Neuron (in vitro differentiated cells): Measurements from ENCODE around the gene JAK1.

Experiments
- H2AFZ ChIP-seq: one replicate; pipeline ENCODE4 v1.6.1; 2013; ENCODE audit warnings: low read depth, mild to moderate bottlenecking, inconsistent platforms, low read length, moderate library complexity
- H3K27me3 ChIP-seq: one replicate; pipeline ENCODE4 v1.6.1; 2013; ENCODE audit warnings: low read length; ENCODE audit not compliant: insufficient read depth
- H3K36me3 ChIP-seq: one replicate; pipeline ENCODE4 v1.6.1; 2013; ENCODE audit warnings: low read length; ENCODE audit not compliant: insufficient read depth
- H3K4me1 ChIP-seq: one replicate; pipeline ENCODE4 v1.6.1; 2013; ENCODE audit warnings: low read length; ENCODE audit not compliant: insufficient read depth
- H3K4me3 ChIP-seq: 2 replicates; pipeline ENCODE4 v1.5.1; 2013; ENCODE audit warnings: mild to moderate bottlenecking, low read length, moderate library complexity
- H3K9me3 ChIP-seq: one replicate; pipeline ENCODE4 v1.6.1; 2013; ENCODE audit warnings: low read length

JAK1 gene

DNA sequence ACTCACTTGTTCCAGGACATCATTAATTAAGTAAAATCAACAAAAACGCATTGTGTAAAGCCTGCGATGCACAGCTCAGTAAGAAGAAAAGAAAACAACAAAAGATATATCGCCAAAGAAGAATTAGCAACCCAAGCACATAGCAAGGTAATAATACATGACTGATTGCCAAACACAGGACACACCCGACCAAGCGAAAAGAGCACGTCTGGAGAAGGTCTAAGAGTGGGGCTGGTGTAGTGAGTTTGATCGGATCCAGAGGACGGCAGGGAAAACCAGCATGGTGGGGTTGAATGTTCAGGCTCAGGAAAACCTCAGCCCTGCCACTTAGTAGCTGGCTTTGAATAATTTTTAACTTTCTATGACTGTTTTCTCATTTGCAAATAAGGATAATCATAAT, 69.8 kb downstream of the JAK1 start:
- Histone ChIP-seq H3K4me1 (peaks cover 15% of the 10 kb centered on the region), H2AFZ (no peak overlapping the region), H3K9me3 (no peaks in the 10 kb centered on the region), H3K36me3 (no peaks in the 10 kb centered on the region), H3K4me3 (no peak overlapping the region), H3K27me3 (no peaks in the 10 kb centered on the region)

DNA sequence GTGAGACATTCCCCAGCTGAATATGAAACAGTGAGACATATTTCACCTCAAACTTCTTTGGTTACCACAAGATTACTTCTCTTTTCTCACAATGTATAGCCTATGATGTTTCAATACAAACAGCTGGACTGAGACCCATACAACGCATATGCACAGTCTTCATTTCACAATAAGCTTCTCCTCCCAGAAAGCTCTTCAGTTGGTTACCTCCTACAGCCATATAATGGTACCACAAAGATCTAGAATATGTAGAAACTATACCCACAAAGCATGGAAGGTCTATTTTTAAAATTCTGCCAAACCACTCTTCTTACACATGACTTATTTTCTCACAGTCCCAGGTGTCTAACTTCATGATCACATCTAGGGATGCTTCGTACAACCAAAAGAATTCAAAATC, 70.8 kb downstream of the JAK1 start:
- Histone ChIP-seq H3K27me3 (no peaks in the 10 kb centered on the region), H3K36me3 (no peaks in the 10 kb centered on the region), H3K4me3 (no peak overlapping the region), H3K4me1 (peaks cover 11% of the 10 kb centered on the region), H2AFZ (no peak overlapping the region), H3K9me3 (no peaks in the 10 kb centered on the region)

DNA sequence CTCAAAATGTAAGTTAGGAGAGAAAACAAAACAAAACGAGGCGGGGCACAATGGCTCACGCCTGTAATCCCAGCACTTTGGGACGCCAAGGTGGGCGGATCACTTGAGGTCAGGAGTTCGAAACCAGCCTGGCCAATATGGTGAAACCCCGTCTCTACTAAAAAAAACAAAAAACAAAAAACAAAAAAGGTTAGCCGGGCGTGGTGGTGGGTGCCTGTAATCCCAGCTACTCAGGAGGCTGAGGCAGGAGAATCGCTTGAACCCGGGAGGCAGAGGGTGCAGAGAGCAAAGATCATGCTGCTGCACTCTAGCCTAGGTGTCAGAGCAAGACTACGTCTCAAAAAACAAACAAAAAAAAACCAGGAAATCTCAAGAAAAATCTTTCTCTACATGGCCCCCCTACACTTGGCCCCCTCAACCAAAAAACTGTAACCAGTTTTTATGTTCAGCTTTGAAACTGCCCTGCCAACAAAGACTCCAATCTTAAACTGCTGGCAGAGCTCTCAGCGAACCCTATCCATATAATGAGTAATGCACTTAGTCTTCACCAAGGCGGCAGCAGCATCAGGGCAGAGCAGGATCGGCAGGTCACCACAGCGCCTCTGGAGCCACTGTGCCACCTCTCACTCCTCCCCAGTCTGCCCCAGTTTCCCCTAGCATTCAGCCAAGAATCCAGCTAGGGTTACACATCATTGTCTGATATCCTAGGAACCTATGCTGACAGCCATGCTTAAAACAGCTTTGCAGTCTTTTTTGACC, 71.7 kb downstream of the JAK1 start:
- Histone ChIP-seq H3K9me3 (no peaks in the 10 kb centered on the region), H3K27me3 (no peaks in the 10 kb centered on the region), H3K4me1 (peaks cover 11% of the 10 kb centered on the region), H2AFZ (no peak overlapping the region), H3K4me3 (no peak overlapping the region), H3K36me3 (no peaks in the 10 kb centered on the region)

DNA sequence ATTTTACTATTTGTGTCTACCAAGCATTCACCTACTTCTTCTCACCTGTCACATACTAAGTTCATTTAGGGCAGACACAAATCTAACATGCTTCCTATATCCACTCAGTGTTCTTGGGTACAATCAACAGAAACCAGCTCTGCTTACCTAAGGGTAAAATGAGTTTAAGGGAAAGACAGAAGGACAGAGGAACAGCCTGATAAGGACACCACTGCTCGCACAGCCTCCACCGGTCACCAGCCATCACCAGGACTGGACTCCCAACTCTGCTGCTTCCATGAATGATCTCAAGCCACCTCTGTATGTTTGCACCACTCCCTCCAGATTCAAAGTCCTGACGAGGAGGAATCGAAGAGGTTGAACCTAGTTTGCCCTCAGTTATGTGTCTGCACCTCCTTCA, 72.4 kb downstream of the JAK1 start:
- Histone ChIP-seq H3K4me3 (no peak overlapping the region), H2AFZ (no peak overlapping the region), H3K9me3 (no peaks in the 10 kb centered on the region), H3K36me3 (no peaks in the 10 kb centered on the region), H3K27me3 (no peaks in the 10 kb centered on the region), H3K4me1 (peaks cover 11% of the 10 kb centered on the region)

DNA sequence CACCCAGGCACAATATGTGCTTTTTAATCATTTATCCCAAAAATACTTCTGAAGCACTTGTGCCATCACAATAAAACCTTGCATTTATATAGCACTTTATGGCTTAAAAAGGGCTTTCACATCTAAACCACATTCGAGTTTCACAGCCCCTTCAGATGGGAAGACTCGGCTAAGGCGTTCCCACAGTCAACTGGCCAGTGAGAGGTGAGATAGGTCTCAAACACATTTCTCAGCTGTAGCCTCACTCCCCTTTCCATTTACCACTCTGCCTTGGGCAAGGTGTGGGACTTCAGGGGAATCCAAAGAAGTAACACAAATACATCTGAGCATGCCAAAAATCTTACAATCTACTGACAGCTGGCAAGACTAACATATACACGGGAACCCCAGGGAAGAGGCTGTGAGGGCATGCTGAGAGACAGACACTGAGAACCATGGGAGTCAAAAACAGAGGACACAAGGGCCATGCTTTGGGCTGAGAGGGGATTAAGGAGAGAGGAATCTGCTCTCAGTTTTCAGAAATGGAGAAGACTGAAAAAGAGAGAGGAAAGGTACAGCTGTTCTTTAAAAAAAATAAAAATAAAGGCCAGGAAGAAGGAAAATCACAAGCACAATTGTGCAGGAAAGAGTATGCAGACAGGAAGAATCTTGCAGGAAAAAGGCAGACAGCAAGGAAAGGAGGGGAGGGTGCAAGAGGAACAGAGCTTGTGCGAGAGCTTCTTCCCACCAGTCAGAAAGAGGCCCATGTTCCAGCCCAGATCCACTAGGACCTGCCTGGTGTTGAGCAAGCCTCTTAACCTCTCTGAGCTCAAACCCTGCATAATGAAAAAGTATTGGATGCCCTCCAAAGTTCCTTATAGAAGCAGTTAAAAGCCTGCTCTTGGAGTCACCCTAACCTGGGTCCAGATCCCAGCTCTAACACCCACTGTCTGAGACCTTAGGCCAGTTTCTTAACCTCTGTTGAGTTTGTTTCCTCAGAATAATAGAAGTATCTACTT, 73.5 kb downstream of the JAK1 start:
- no peaks in the 10 kb centered on the region for H3K36me3 ChIP-seq
- H2AFZ ChIP-seq, result no peak overlapping the region
- H3K27me3 ChIP-seq, result no peaks in the 10 kb centered on the region
- no peaks in the 10 kb centered on the region for H3K9me3 ChIP-seq
- H3K4me3 ChIP-seq, result no peak overlapping the region
- H3K4me1 ChIP-seq, result peaks cover 4% of the 10 kb centered on the region

DNA sequence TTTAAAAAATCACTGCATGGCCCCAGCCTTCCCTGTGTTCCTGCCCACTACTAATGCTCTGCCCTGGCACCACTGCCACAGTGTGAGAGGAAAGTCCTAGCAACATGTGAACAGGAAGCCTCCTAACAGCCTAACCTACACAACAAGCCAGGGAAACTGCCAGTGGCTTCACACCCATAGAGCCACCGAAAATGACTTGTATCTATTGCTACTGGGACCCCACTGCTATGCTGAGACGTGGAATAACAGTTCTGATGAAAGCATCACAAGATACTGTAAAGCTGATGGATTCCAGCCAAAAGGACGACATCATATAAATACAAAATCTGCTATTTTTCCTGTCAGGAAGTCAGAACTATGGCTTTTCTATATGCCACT, 74.9 kb downstream of the JAK1 start:
- no peaks in the 10 kb centered on the region for H3K36me3 ChIP-seq
- no peak overlapping the region for H3K4me3 ChIP-seq
- no peaks in the 10 kb centered on the region for H3K9me3 ChIP-seq
- H3K27me3 ChIP-seq, result no peaks in the 10 kb centered on the region
- peaks cover 15% of the 10 kb centered on the region for H3K4me1 ChIP-seq
- no peak overlapping the region for H2AFZ ChIP-seq

DNA sequence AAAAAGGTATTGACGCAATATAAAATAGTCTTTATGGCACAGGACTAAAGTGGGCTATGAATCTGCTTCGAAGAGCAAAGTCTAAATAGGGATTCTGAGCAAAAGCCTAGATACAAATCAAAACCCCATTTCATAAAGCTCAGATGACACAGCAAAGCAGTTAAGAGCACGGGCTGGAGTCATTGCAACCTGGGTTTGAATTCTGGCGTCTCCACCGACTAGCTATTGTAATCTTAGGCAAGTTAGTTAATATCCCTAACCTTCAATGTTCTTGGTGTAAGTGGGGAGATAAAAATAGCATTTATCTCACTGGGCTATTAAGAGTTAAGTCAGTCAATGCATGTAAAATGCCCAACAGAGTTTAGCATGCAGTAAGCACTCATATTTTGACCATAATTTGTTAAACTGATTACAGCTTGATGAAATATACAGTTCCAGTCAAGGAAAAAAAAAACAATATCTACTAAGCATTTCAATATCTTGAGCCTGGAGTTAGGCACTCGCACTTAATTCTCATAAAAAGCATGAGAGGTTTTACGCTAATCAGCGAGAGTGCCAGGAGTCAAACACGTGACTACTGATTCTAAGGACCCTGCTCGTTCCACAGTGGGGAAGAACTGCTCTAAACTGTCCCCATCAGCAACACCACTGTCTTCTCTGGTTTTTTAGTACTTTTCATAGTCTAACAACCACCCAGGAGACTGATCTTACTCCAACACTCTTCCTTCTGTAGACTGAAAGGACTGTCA, 75.5 kb downstream of the JAK1 start:
- H3K27me3 ChIP-seq, result no peaks in the 10 kb centered on the region
- no peak overlapping the region for H3K4me3 ChIP-seq
- no peaks in the 10 kb centered on the region for H3K9me3 ChIP-seq
- H3K4me1 ChIP-seq, result peaks cover 17% of the 10 kb centered on the region
- H2AFZ ChIP-seq, result no peak overlapping the region
- no peaks in the 10 kb centered on the region for H3K36me3 ChIP-seq

DNA sequence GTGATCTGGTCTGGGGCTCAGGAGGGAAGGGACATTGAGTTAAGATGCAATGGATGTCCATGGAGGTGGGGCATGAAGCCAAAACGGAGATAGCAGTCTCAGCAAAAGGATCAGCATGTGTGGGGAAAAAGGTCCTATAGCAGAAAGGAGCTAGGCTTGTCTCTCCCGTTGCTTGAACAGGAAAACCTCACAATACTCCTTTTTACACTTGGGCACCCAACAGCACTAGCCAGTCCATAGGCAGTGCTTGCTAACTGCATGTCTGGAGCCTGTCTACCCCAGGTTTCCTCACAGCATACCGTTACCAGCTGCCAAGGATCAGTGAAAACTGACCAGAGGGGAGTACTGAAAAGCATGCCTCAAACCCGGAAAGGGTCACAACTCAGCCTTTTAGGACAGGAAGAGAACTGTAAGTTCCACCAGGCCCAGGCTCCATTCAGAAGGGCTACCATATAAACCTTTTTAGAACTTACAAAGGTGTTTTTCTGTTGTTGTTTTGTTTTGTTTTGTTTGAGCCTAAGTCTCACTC, 78.6 kb downstream of the JAK1 start:
- no peak overlapping the region for H3K4me3 ChIP-seq
- H3K4me1 ChIP-seq, result peaks cover 17% of the 10 kb centered on the region
- H3K36me3 ChIP-seq, result no peaks in the 10 kb centered on the region
- H2AFZ ChIP-seq, result no peak overlapping the region
- H3K9me3 ChIP-seq, result no peaks in the 10 kb centered on the region
- no peaks in the 10 kb centered on the region for H3K27me3 ChIP-seq

DNA sequence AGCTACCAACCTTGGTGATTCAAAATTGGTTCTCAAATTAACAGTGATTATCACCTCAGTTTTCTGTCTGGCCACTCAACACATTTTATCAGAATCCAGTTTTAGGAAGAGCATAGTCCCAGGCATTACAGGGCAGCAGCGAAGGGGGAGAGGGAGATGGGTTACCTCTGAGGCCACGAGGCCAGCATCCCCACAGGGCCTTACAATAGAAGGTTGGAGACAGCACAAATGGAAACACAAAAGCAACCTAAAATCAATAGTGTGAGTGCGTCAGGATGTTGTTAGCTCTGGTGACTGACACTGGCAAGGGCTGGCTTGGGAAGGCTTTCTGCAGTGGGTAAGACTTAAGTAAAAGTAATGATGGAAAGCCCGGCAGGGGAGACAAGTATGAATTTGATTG, 79.5 kb downstream of the JAK1 start:
- H3K9me3 ChIP-seq, result no peaks in the 10 kb centered on the region
- H3K36me3 ChIP-seq, result no peaks in the 10 kb centered on the region
- H3K4me3 ChIP-seq, result no peak overlapping the region
- no peak overlapping the region for H2AFZ ChIP-seq
- H3K4me1 ChIP-seq, result peaks cover 17% of the 10 kb centered on the region
- H3K27me3 ChIP-seq, result no peaks in the 10 kb centered on the region

DNA sequence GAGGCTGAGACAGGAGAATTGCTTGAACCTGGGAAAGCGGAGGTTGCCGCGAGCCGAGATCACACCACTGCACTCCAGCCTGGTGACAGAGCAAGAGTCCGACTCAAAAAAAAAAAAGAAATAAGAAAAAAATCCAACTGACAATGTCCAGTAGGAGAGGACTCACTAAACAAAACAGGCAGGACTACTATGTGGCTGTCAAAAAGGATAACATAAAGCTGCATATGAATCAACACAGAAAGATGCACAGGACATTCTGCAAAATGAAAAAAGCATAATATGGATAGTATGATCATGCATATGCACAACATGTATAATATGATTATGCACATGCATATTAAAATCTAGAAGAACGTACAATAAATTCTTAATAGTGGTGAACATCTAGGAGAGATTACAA, 80.7 kb downstream of the JAK1 start:
- Histone ChIP-seq H3K4me1 (peaks cover 17% of the 10 kb centered on the region), H3K27me3 (no peaks in the 10 kb centered on the region), H3K4me3 (no peak overlapping the region), H3K9me3 (no peaks in the 10 kb centered on the region), H3K36me3 (no peaks in the 10 kb centered on the region), H2AFZ (no peak overlapping the region)

DNA sequence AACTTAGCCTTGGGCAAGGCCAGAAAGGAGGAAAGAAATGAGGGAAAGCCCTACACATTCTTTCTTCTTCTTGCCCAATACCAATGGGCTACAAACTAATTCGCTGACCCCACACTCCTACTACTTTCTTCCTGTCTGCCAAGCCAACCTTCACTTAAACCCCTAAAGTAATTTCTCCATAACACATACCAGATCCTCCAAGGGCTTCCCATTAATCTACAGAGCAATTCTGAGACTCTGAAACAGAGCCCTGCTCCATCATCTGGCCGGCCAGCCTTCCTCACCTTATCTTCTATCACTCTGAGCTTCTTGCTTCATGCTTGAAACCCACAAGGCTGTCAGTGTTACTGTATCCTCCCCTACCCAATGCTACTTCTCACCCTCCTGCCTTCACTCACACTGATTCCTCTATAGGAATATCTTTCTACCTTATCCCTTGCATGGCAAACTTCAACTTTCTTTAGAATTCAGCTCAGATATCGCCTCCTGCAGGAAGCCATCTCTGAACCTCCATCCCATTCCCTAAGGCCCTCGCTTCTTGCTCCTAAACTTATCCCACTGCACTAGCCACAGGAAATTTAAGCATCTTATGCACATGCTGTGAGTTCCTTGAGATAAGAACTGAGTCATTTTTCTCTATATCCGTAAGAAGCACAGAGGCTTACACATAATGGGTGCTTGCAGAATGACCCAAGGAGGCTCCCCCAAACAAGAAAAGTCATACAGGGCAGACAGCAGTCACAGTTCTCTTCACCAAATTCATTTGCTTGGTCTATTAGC, 81.9 kb downstream of the JAK1 start:
- no peaks in the 10 kb centered on the region for H3K36me3 ChIP-seq
- H2AFZ ChIP-seq, result no peak overlapping the region
- H3K4me1 ChIP-seq, result peaks cover 17% of the 10 kb centered on the region
- H3K9me3 ChIP-seq, result no peaks in the 10 kb centered on the region
- H3K27me3 ChIP-seq, result no peaks in the 10 kb centered on the region
- no peak overlapping the region for H3K4me3 ChIP-seq

DNA sequence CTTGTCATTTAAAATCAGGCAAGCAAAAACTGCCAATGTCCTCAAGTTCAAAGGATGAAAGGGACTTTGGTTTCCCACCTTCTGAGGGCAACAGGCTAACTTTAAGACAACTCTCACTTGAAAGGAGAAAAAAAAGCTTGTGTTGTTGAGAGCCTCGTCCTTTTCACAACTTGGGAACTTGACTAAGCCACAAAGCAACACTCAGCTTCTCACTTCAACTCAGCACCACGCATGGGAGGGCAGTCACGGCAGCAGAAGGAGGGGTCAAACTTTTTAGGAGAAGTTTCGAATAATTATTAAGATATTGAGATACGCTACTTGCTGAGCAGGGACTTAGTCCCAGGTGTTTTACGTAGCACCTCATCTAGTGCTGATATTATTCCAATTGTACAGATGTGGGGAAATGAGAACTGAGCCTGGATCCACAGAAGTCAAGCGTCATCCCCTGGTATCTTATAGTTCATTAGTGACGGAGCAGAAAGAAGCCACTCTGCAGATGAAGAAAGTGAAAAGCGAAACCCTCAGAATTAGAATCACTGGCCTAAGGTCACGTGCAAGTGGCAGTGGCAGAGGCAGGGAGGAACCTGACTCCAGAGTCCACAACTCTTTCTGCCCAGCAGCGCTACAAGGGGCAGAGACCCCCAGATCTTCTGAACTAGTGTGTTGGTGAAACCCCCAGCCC, 83.6 kb downstream of the JAK1 start:
- Histone ChIP-seq H2AFZ (no peak overlapping the region), H3K9me3 (no peaks in the 10 kb centered on the region), H3K36me3 (peaks cover 4% of the 10 kb centered on the region), H3K4me1 (peaks cover 15% of the 10 kb centered on the region), H3K4me3 (no peak overlapping the region), H3K27me3 (no peaks in the 10 kb centered on the region)
